Measurements from ENCODE around the gene AFG3L2.

GRCh38 chr18:12408247-12408869 lies 31.3 kb upstream of the AFG3L2 start:
- TF ChIP-seq CTCF (IDR thresholded peaks at IDR 0.05) (no peak), POLR2A (IDR thresholded peaks at IDR 0.05) (no peak)

Data from right lobe of liver (tissue), 4 donors.